SK-N-SH treated with all-trans-retinoic acid at 6 μM for 48 hours (cell line): ENCODE measurements around the gene ZGPAT.

Source experiments
- ATAC-seq: fragments of 200-7000 bp; cut with Tn5 transposase; 3 replicates; pipeline ENCODE4 v1.9.1; 2020; ENCODE audit warnings: mild to moderate bottlenecking, moderate library complexity
- BACH2 ChIP-seq: fragments of 250-450 bp; sonication (Bioruptor Pico); IDR thresholded peaks from 2 replicates; pipeline ENCODE4 v1.9.0; 2021; ENCODE audit warnings: mild to moderate bottlenecking, borderline replicate concordance
- CREB5 ChIP-seq: fragments of 250-450 bp; sonication (Bioruptor Pico); IDR thresholded peaks from 2 replicates; pipeline ENCODE4 v1.5.1; 2020; ENCODE audit warnings: low read depth, mild to moderate bottlenecking, moderate library complexity
- CSDC2 ChIP-seq: fragments of 250-450 bp; sonication (Bioruptor Pico); IDR thresholded peaks from 2 replicates; pipeline ENCODE4 v1.5.0; 2020; ENCODE audit warnings: mild to moderate bottlenecking, moderate library complexity
- CSRNP3 ChIP-seq: fragments of 250-450 bp; sonication (Bioruptor Pico); IDR thresholded peaks from 2 replicates; pipeline ENCODE4 v1.5.1; 2021; ENCODE audit warnings: mild to moderate bottlenecking, moderate library complexity
- ESRRG ChIP-seq: fragments of 250-450 bp; sonication (Bioruptor Pico); IDR thresholded peaks from 2 replicates; pipeline ENCODE4 v1.6.1; 2021; ENCODE audit warnings: mild to moderate bottlenecking
- GLIS3 ChIP-seq: fragments of 250-450 bp; sonication (Bioruptor Pico); IDR thresholded peaks from 2 replicates; pipeline ENCODE4 v1.5.0; 2020; ENCODE audit warnings: mild to moderate bottlenecking, moderate library complexity
- OSR1 ChIP-seq: fragments of 250-450 bp; sonication (Bioruptor Pico); IDR thresholded peaks from 2 replicates; pipeline ENCODE4 v1.8.0; 2022; ENCODE audit warnings: moderate library complexity, mild to moderate bottlenecking, inconsistent platforms
- PATZ1 ChIP-seq: fragments of 250-450 bp; sonication (Bioruptor Pico); IDR thresholded peaks from 2 replicates; pipeline ENCODE4 v1.8.0; 2020; ENCODE audit warnings: mild to moderate bottlenecking, moderate library complexity, borderline replicate concordance
- POU6F1 ChIP-seq: fragments of 250-450 bp; sonication (Bioruptor Pico); IDR thresholded peaks from 2 replicates; pipeline ENCODE4 v1.8.0; 2021; ENCODE audit warnings: low read depth, mild to moderate bottlenecking, moderate library complexity, borderline replicate concordance
- PPARA ChIP-seq: fragments of 250-450 bp; sonication (Bioruptor Pico); IDR thresholded peaks from 2 replicates; pipeline ENCODE4 v1.5.0; 2020; ENCODE audit warnings: mild to moderate bottlenecking, borderline replicate concordance
- RARB ChIP-seq: fragments of 250-450 bp; sonication (Bioruptor Pico); IDR thresholded peaks from 2 replicates; pipeline ENCODE4 v1.8.0; 2021; ENCODE audit warnings: mild to moderate bottlenecking, moderate library complexity
- SNAI2 ChIP-seq: fragments of 250-450 bp; sonication (Bioruptor Pico); IDR thresholded peaks from 2 replicates; pipeline ENCODE4 v1.5.0; 2020; ENCODE audit warnings: mild to moderate bottlenecking, moderate library complexity
- TCF4 ChIP-seq: fragments of 250-450 bp; sonication (Bioruptor Pico); IDR thresholded peaks from 2 replicates; pipeline ENCODE4 v1.8.0; 2021; ENCODE audit warnings: mild to moderate bottlenecking, moderate library complexity, borderline replicate concordance
- TOX ChIP-seq: fragments of 250-450 bp; sonication (Bioruptor Pico); IDR thresholded peaks from 2 replicates; pipeline ENCODE4 v1.8.0; 2021; ENCODE audit warnings: mild to moderate bottlenecking, moderate library complexity, borderline replicate concordance
- TSHZ2 ChIP-seq: fragments of 250-450 bp; sonication (Bioruptor Pico); IDR thresholded peaks from 2 replicates; pipeline ENCODE4 v1.5.0; 2020; ENCODE audit warnings: mild to moderate bottlenecking, moderate library complexity
- ZC3H10 ChIP-seq: fragments of 250-450 bp; sonication (Bioruptor Pico); IDR thresholded peaks from 2 replicates; pipeline ENCODE4 v1.5.1; 2021; ENCODE audit warnings: mild to moderate bottlenecking, moderate library complexity
- ZFP3 ChIP-seq: fragments of 250-450 bp; sonication (Bioruptor Pico); IDR thresholded peaks from 2 replicates; pipeline ENCODE4 v1.5.0; 2020; ENCODE audit warnings: mild to moderate bottlenecking, moderate library complexity
- ZFP30 ChIP-seq: fragments of 450-650 bp; formaldehyde crosslinking; IDR thresholded peaks from 2 replicates; pipeline ENCODE4 v1.5.0; 2022; ENCODE audit warnings: mild to moderate bottlenecking, moderate library complexity
- ZNF565 ChIP-seq: fragments of 450-650 bp; formaldehyde crosslinking; conservative IDR thresholded peaks from 2 replicates; pipeline ENCODE4 v1.5.0; 2020; ENCODE audit warnings: low read depth, mild to moderate bottlenecking, moderate library complexity
- ZNF70 ChIP-seq: fragments of 450-650 bp; formaldehyde crosslinking; IDR thresholded peaks from 2 replicates; pipeline ENCODE4 v1.5.0; 2020; ENCODE audit warnings: mild to moderate bottlenecking, moderate library complexity
- ZNF8 ChIP-seq: fragments of 450-650 bp; formaldehyde crosslinking; IDR thresholded peaks from 2 replicates; pipeline ENCODE4 v1.5.0; 2020; ENCODE audit warnings: mild to moderate bottlenecking, moderate library complexity

Gene ZGPAT

GRCh38 chr20:63754008-63754407 is 46.2 kb downstream of the ZGPAT start (continued):
- no peak for TF ChIP-seq CREB5 (CRISPR knock-in tag)

- TF ChIP-seq CSRNP3: no peak
- no peak for TF ChIP-seq POU6F1
- TF ChIP-seq SNAI2 (CRISPR knock-in tag): no peak
- TF ChIP-seq ZC3H10 (CRISPR knock-in tag): no peak
- no peak for TF ChIP-seq RARB (CRISPR knock-in tag)
- no peak for TF ChIP-seq CREB5 (CRISPR knock-in tag)
- TF ChIP-seq OSR1: no peak
- no peak for TF ChIP-seq TCF4 (CRISPR knock-in tag)
- no peak for TF ChIP-seq PPARA (CRISPR knock-in tag)
- TF ChIP-seq ZFP30: no peak
- no peak for TF ChIP-seq TSHZ2 (CRISPR knock-in tag)
- no peak for TF ChIP-seq CSDC2 (CRISPR knock-in tag)
- no peak for TF ChIP-seq GLIS3 (CRISPR knock-in tag)
- TF ChIP-seq, all 23 proteins: peak for 0
- no peak for ATAC-seq
Measured at GRCh38 chr20:63755933-63756647, 48.3 kb downstream of the ZGPAT start.

GRCh38 chr20:63756648-63756991 is 48.8 kb downstream of the ZGPAT start:
- no peak for ATAC-seq
- TF ChIP-seq ZNF8 (CRISPR knock-in tag) (no peak), SNAI2 (CRISPR knock-in tag) (no peak), CSDC2 (CRISPR knock-in tag) (no peak), TCF4 (CRISPR knock-in tag) (no peak), TSHZ2 (CRISPR knock-in tag) (no peak), OSR1 (no peak), ZC3H10 (CRISPR knock-in tag) (no peak), PPARA (CRISPR knock-in tag) (no peak), ZFP3 (CRISPR knock-in tag) (no peak), ZNF565 (CRISPR knock-in tag) (no peak), ZNF70 (CRISPR knock-in tag) (no peak), PATZ1 (CRISPR knock-in tag) (no peak), TOX (no peak), POU6F1 (no peak), RARB (CRISPR knock-in tag) (no peak), BACH2 (CRISPR knock-in tag) (no peak), ESRRG (no peak)
